ENCODE results near the gene COL27A1.

COL27A1 gene

GRCh38 chr9:114168281-114169028 is 13.1 kb downstream of the COL27A1 start:
- DNase-seq (ENCODE audit: low spot score), result no peak

- DNase-seq (ENCODE audit: low spot score), result no peak
Measured at GRCh38 chr9:114169029-114169951, 14.0 kb downstream of the COL27A1 start.

- no peak for DNase-seq (ENCODE audit: low spot score)
Measured at GRCh38 chr9:114169952-114170770, 14.8 kb downstream of the COL27A1 start.

- DNase-seq (ENCODE audit: low spot score), result no peak
Measured at GRCh38 chr9:114170771-114171461, 15.6 kb downstream of the COL27A1 start.

- DNase-seq (ENCODE audit: low spot score), result no peak
Measured at GRCh38 chr9:114171500-114171899, 16.2 kb downstream of the COL27A1 start.

GRCh38 chr9:114172981-114173833 is 17.9 kb downstream of the COL27A1 start:
- no peak for DNase-seq (ENCODE audit: low spot score)

GRCh38 chr9:114174557-114174875 is 19.2 kb downstream of the COL27A1 start:
- no peak for DNase-seq (ENCODE audit: low spot score)

GRCh38 chr9:114174876-114175771 is 19.8 kb downstream of the COL27A1 start:
- peak; percentile 72 for DNase-seq (ENCODE audit: low spot score)

- no peak for DNase-seq (ENCODE audit: low spot score)
Measured at GRCh38 chr9:114176624-114177291, 21.4 kb downstream of the COL27A1 start.

GRCh38 chr9:114177423-114178064 is 22.2 kb downstream of the COL27A1 start:
- peak; percentile 82 for DNase-seq (ENCODE audit: low spot score)

GRCh38 chr9:114178076-114178475 is 22.7 kb downstream of the COL27A1 start:
- no peak for DNase-seq (ENCODE audit: low spot score)

GRCh38 chr9:114178756-114179450 is 23.6 kb downstream of the COL27A1 start:
- no peak for DNase-seq (ENCODE audit: low spot score)

GRCh38 chr9:114179516-114179915 is 24.2 kb downstream of the COL27A1 start:
- DNase-seq (ENCODE audit: low spot score), result no peak

- no peak for DNase-seq (ENCODE audit: low spot score)
Measured at GRCh38 chr9:114180696-114181606, 25.6 kb downstream of the COL27A1 start.

- DNase-seq (ENCODE audit: low spot score), result no peak
Measured at GRCh38 chr9:114181607-114182409, 26.5 kb downstream of the COL27A1 start.

GRCh38 chr9:114183006-114183405 is 27.7 kb downstream of the COL27A1 start:
- DNase-seq (ENCODE audit: low spot score), result no peak
